Fibroblast of mammary gland (primary cell): ENCODE results near the gene TMEM269.
A peak's percentile ranks its signal among the peaks of the same experiment; 100 is the strongest.

Source experiments
- DNase-seq: peaks from one replicate; pipeline ENCODE4 v3.0.0-alpha.2; 2010; ENCODE audit warnings: low read depth
- H3K4me3 ChIP-seq: 2 replicates; pipeline ENCODE4 v1.5.1; 2011; ENCODE audit warnings: low read depth, mild to moderate bottlenecking, low read length, moderate library complexity; ENCODE audit not compliant: control insufficient read depth
- TF ChIP-seq, protein P1 (sequence below): conservative IDR thresholded peaks from 2 replicates; pipeline ENCODE4 v1.5.1; 2011; ENCODE audit warnings: low read depth, low read length, inconsistent platforms; ENCODE audit not compliant: control insufficient read depth, insufficient read depth

Gene TMEM269, protein sequence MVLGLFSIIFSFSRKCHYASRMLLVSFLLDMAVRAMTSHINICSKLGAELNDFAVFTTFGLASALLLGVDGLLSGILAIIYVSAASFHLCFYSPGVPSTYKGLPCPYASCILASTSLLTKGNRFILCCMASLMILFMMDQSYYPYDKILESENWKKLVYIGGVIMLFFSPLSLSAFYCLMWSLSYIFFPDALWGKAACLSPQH

DNA sequence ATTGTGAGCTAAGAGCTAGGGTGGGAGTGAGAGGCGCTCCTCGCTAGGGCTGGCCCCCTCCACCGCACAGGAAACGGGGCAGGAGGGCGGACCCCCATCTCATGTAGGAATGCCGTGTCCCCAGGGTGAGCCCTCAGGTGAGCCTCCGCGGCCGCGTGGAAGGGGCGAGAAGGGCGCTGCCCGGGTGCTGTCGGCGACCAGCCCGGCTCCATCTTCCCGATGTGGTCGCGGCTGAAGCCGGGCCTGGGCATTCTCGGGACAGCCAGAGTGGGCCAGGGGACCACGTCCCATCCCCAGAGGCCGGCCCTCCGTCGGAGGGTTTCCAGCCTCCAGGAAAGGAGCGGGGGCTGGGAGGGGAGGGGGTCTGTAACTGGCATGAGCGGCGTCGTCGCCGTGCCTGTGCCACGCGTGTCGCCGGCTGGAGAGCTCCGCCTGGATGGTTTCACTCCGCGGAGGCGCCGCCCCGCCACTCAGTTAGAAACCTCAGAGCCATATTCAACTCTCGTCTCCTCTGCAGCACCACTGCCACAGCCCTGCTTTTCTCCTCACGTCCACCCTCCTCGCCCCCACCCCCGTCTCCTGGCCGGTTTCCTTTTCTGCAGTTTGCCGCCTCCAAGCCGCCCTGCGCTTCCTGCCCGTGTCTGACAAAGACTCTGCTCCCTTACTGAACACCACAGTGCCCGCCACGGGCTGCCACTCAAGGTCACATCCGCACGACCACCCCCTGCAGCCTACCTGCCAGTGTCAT, at the start of gene TMEM269:
TMEM269 (plus strand) TSS at position 46 of the 748 bp plus-strand sequence. CDS start 4,903 bp downstream, outside the sequence.
- peak within 1 kb of the TSS; percentile 27 for H3K4me3 ChIP-seq
- no peak for DNase-seq

DNA sequence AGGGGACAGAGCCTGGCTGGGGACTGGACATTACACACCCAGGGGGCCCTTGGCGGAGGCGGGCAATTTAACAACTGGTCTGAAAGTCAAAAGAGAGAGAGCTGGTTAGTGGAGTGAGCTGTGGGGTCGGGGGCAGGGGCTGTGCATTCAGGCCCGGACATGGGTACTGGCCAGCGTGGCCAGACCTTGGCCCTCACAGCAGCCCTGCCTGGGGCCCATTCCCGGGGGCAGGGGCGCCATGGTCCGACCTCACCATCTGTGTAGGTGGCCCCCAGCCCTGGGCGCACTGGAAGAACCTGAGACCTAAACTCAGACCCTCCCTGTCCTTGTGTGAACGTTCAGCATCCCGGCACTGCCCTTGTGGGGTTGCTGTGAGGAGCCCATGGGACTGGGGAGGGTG, 49.7 kb upstream of the TMEM269 start:
- no peak overlapping the region for H3K4me3 ChIP-seq
- TF ChIP-seq, protein P1, sequence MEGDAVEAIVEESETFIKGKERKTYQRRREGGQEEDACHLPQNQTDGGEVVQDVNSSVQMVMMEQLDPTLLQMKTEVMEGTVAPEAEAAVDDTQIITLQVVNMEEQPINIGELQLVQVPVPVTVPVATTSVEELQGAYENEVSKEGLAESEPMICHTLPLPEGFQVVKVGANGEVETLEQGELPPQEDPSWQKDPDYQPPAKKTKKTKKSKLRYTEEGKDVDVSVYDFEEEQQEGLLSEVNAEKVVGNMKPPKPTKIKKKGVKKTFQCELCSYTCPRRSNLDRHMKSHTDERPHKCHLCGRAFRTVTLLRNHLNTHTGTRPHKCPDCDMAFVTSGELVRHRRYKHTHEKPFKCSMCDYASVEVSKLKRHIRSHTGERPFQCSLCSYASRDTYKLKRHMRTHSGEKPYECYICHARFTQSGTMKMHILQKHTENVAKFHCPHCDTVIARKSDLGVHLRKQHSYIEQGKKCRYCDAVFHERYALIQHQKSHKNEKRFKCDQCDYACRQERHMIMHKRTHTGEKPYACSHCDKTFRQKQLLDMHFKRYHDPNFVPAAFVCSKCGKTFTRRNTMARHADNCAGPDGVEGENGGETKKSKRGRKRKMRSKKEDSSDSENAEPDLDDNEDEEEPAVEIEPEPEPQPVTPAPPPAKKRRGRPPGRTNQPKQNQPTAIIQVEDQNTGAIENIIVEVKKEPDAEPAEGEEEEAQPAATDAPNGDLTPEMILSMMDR = no peak
- DNase-seq = no peak

More for the DNA sequence above, at the start of gene TMEM269:
- TF ChIP-seq, protein P1 = no peak

DNA sequence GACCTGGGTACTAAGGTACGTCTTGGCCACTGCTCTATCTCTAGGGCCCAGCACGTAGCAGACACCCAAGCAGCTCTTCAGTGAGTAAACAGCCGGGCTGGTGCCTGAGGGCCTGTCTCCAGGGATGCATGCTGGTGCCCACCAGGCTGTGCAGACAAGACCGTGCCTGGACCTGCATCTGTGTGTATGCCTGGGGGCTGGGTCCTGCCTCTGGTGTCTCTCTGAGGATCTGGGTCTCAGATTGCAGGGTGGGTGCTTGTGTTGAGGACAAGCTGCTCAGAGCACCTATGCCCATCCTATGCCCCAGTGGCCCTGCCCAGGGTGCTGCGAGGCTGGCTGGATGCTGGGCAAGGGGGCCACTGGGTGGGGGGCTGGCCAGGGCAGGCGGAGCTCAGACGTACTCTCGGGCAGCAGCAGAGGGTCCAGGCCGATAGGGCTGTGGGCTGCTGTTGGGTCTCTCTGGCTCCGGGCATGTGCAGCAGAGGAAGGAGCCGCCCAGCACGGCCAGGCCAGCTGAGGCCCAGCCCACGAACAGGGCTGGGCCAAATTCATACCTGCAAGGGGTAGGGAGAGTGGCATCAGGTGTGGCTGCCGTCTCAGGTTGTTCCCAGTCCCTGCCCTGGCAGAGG, 49.2 kb upstream of the TMEM269 start:
- TF ChIP-seq, protein P1 = no peak
- DNase-seq = no peak
- no peak overlapping the region for H3K4me3 ChIP-seq

DNA sequence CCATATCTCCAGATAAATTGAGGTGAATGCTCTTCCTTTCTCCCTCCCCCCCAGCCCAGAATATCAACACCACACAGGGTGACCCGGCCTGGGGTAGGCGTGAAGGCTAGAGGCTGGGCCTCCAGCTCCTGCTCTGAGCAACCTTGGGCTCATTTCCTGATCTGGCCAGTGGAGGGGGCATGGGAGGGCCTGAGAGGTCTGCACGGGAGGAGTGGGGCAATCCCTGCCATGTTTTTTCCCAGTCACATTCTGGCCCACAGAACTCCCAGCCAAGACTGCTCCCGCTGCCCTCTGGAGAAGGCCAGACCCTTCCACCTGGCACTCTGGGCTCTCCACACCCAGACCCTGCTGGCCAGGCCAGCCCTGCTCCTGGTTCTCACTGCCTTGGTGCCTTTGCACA, 48.6 kb upstream of the TMEM269 start:
- peak; percentile 40 for DNase-seq
- TF ChIP-seq, protein P1 = peak; percentile 40
- H3K4me3 ChIP-seq = no peak overlapping the region

DNA sequence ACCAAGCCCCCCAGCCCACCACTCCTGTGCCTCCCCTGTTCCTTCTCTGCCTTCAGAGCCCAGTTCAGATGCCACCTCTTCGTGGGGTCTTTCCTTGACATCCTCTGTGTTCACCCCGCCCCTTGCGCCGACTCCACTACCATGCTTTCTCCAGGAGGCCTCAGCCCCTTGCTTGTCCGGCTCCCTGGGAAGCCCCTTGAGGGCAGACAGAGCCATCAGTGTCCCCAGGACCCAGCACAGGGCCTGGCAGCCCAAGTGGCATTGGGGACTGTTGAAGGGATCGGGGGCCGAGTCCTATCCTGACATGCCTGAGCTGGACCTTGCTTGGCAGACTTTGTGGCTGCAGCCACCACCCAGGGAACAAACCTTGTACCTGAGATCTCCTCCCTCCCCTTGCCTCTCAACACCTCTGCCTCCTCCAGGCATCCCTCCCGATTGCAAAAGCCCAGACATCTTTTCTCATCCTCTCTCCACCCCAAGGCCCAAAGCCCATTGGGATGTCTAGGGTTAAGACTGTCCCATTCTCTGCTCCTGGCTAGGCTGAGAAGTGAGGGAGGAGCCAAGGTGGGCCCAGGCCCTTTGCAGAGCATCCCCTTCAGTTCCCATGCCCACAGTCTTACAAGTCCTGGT, 48.1 kb upstream of the TMEM269 start:
- TF ChIP-seq, protein P1 = no peak
- no peak overlapping the region for H3K4me3 ChIP-seq
- DNase-seq = no peak

DNA sequence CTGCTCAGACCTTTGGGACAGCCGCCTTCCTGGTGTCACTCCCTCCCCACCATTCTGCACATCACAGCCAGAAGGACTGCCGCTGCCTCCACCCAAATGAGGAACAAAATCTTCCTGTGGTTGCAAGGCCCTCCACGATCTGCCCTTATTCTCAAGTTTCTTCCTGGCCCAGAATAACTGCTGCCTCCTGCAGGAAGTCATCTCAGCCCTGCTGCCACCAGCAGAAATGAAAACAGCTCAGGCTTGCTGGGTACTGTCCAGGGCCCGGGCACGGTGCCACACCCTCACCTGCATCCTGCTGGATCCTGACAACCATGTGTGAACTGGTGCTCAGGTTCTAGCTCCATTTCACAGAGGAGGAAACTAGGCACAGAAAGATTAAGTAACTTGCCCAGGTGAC, 47.5 kb upstream of the TMEM269 start:
- no peak for DNase-seq
- TF ChIP-seq, protein P1 = no peak
- H3K4me3 ChIP-seq = no peak overlapping the region
